Right lobe of liver (tissue), 4 donors: ENCODE results near the gene MMP26.

Experiments used
- POLR2A ChIP-seq: fragments of 450-650 bp; IDR thresholded peaks from one replicate; pipeline ENCODE4 v1.6.1; 2017; ENCODE audit warnings: antibody characterized with exemption, mild to moderate bottlenecking
- TF ChIP-seq, protein P1 (sequence below), 4 donors: fragments of 200-600 bp in 3 of 4; fragments of 450-650 bp in 1 of 4; IDR thresholded peaks; one replicate each; pipeline versions ENCODE4 v1.5.1 to v1.8.0; 2016 to 2022; ENCODE audit warnings: antibody characterized with exemption in 4 of 4, mild to moderate bottlenecking in 2 of 4
- donor health status: DM: no; HTN: no; CAD: no.
- donor health status: DM: no; HTN: no; CAD: no.
- donor health status: DM: no; HTN: yes; CAD: no.

DNA sequence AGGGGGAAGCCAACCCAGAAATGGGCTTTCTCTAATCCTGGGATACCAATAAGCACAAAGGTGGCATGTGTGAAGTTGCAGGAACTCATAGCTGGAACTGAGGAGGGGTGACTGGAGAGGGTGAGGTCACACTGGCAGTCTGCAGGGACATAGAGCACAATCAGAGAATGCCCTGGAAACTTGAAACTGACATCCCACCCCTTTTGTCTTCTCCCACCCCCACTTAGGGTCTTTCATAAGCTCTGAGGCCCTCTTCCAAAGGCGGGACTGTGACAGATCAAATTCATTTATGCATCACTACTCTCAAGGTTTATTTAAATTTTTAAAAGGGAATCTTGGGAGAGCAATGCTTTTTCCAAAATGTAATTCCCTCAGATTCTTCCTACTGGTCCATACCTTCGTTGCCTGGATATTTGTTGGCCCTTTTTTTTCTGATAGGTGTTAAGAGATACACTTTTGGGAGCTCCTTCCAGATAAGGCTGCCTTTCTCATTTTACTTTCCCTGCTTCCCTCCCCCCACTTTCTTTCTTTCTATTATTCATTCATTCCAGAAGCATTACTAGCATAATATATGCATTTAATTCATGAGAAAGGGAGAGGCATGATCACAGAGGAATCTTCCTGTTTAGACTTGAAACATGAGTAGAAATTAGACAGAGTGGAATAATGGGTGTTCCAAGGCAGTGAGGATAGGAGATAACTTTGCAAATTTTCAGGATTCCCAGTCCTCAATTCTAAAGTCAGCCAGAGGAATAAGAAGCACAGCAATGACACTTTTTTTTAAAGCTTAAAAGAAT is 21.8 kb upstream of the MMP26 start:
- TF ChIP-seq, protein P1, sequence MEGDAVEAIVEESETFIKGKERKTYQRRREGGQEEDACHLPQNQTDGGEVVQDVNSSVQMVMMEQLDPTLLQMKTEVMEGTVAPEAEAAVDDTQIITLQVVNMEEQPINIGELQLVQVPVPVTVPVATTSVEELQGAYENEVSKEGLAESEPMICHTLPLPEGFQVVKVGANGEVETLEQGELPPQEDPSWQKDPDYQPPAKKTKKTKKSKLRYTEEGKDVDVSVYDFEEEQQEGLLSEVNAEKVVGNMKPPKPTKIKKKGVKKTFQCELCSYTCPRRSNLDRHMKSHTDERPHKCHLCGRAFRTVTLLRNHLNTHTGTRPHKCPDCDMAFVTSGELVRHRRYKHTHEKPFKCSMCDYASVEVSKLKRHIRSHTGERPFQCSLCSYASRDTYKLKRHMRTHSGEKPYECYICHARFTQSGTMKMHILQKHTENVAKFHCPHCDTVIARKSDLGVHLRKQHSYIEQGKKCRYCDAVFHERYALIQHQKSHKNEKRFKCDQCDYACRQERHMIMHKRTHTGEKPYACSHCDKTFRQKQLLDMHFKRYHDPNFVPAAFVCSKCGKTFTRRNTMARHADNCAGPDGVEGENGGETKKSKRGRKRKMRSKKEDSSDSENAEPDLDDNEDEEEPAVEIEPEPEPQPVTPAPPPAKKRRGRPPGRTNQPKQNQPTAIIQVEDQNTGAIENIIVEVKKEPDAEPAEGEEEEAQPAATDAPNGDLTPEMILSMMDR (IDR thresholded peaks at IDR 0.05), result no peak
- no peak for TF ChIP-seq POLR2A
